ENCODE measurements around the gene HMCN2.
"Not testable (repeated sequence)": the region's sequence is repeated elsewhere in the genome, so short reads cannot be mapped to it uniquely, and the experiment has no call there.

The HMCN2 gene

DNA sequence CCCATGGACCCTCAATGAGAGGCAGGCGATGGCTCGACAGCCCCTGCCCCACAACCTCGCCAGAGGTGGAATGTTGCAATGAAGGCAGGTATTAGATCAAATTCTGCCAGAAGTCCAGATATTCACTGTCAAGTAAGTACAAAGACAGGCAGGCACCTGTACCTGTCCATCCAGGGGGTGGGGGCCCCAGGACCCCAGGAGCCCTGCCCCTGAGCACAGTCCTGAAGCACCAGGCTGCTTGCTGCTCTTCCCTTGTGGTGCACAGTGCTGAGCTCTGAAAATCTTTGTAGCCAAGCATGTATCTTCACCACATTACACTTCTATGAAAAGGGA is 26.2 kb upstream of the HMCN2 start:
- DNase-seq (ENCODE audit: low spot score) = no peak

DNA sequence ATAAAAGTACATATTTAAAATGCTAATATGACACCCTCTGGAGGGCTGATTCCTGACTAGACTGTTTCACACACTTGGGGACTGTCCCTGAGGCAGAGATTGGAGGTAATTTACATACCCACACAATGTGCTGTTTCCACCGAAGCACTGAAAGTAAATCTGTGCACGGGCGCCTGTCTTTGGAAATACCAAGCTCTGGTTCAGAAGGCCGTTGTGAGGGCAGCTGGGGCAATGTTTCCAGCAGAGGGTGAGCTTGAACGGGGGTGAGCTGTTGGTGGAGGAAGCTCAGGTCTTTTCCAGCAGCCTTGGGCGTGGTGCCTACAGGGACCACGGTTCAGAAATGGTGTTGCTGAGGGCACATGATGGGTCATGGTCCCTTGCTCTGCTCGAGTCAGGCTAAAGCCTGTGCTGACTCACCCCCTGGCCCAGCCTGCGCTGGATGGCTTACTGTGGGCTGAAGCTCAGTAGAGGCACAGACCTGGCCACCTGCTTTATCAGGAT is 25.8 kb upstream of the HMCN2 start:
- peak; percentile 89 for DNase-seq (ENCODE audit: low spot score)

DNA sequence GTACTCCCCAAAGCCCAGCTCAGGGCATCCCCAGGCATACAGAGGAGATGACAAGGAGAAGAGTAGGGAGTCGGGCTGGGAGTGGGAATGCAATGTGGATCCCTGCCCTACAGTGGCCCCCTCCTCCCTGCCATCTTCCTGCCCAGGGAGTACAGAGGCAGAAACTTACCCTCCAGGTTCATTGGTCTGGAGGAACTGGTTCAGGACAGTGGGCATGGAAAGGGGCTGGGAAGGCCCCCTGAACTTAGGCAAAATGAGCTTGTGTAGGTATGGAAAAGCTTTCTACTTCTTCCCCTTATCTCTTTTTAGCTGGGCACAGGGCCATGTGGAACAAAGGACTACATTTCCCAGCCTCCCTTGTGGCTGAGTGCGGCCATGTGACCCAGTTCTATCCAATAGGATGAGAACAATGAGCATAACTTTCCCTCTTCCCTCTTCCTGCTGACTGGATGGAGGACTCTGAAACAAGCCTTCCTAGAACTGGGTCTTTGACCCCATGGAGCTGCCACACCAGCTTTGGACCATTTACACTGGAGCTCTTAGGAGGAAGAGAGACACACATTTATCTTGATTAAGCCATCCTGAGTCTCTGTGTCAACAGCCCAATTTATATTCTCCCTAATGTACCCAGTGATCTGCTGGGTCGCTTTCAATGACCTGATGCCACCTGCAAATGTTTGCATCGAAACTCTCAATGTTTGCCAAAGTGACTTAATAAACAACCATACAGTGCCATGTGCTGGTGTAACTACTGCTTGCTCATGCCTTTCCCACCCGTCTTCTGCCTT is 25.0 kb upstream of the HMCN2 start:
- peak; percentile 75 for DNase-seq (ENCODE audit: low spot score)

DNA sequence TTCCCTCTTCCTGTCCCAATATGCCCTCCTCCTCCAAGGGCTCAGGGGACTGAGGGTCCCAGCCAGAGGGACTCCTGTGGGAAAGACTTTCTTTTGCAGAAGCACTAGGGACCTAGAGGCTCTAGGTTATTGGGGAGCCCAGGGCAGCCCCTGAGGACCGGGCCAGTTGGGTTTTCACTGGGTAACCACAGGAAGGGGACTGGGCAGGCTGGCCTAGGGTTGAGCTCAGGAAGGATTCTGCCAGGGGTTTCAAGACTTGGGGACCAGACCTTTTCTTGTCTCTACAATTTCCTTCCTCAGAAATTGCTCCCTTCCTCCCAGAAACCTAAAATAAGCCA is 24.4 kb upstream of the HMCN2 start:
- DNase-seq (ENCODE audit: low spot score) = no peak

GRCh38 chr9:130242270-130243014 is 23.1 kb upstream of the HMCN2 start:
- DNase-seq (ENCODE audit: low spot score) = no peak

DNA sequence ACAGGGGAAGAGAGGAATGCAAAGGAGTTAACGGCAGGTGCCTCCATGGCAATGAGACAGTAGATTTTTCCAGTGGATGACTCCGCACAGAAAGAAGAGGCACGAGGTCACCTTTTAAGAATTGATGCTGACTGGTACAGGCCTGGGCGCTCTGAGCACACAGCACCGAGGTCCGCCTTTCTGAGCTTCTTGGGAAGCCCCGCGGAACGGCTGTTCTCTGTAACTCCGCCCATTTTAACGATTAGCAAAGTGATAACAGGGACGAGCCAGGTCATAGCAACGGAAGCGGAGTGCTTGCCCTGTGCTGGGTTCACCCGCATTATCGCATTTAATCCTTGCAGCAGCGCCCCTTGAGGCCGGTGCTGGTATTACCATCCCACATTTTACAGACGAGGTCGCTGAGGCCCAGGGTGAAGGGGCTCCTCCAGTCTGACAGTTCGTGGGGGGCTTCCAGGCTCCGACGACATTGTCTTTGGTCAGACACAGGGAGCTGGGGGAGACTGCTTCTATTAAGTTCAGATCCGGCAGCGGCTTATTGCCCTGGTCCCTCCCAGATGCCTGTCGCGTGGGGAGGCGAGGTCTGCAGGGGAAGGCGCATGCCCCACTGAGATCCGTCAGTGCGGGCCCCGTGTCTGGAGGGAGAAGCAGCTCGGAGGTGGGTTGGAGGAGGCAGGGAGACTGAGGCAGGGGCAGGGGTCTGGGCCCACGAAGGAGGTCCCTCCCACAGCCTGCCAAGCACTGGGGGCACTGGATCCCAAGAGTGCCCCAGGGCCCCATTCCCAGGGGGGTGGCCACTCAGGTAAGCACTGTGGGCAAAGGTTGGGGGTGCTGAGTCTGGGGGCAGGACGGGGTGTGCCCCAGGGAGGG is 22.3 kb upstream of the HMCN2 start:
- DNase-seq (ENCODE audit: low spot score) = peak; percentile 86

DNA sequence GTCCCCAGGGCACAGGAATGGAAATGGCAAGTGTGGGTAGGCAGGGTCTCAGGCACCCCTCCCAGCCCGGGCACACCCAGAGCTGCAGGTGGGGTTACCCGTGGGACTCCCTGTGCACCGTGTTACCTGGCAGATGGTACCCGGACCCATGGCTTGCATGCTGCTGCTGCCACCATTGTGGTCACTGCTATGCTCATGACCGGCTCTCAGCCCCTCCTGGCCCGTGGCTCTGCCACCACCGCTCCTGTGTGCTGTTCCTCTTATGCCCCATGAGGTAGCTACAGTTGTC is 21.7 kb upstream of the HMCN2 start:
- no peak for DNase-seq (ENCODE audit: low spot score)

GRCh38 chr9:130244548-130245165 is 20.9 kb upstream of the HMCN2 start:
- no peak for DNase-seq (ENCODE audit: low spot score)

DNA sequence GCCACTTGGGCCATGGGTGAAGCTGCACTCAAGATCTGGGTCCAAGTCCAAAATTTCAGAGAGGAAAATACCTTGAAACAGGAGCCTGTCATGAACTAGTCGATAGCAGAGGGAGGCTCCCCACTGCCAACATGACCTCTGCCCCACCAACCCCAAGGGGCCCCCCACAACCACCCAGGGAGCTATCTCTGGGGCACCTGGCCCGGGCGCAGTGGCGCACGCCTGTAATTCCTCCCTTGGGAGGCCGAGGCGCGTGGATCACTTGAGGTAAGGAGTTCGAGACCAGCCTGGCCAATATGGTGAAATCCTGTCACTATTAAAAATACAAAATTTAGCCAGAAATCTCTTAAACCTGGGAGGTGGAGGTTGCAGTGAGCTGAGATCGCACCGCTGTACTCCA is 20.1 kb upstream of the HMCN2 start:
- no peak for DNase-seq (ENCODE audit: low spot score)

DNA sequence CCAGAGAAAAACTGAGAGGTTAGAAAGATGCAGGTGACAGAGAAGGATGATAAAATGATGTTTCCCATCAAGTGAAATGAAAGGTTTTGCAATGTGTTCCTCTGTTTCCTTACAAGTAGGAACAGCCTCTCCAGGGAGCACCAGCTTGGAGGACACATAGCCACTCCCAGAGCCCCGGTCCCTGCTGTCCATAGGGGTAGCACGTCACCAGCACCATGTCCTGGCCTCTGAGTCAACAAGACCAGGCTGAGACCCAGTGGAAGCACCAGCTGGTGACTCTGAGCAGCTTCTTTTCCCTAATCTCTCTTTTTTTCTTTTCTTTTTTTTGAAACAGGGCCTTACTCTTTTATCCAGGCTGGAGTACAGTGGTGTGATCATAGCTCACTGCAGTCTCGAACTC is 19.4 kb upstream of the HMCN2 start:
- DNase-seq (ENCODE audit: low spot score) = no peak

GRCh38 chr9:130254747-130255630 is 10.6 kb upstream of the HMCN2 start:
- no peak for DNase-seq (ENCODE audit: low spot score)

DNA sequence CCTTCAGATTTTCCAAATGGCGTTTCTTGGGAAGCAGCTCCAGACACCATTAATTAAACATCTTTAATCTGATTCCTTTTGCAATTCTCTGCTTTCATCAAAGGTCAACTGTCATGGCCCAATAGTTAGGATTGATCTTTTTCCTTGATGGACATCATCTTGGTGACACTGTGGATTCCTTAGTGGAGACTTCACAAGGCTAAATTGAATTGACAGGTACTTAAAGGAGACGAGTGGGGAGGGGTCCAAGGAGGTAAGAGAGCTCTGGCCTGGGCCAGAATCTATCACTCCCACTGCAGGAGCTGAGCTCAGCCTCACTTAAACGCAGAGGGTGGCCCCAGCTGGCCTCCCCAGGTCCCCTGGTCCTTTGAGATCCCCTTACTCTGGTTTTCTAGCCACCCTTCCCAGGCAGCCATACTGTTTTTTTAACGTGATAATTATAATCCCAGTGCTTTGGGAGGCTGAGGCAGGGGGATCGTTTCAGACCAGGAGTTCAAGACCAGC is 9.9 kb upstream of the HMCN2 start:
- DNase-seq (ENCODE audit: low spot score) = no peak

DNA sequence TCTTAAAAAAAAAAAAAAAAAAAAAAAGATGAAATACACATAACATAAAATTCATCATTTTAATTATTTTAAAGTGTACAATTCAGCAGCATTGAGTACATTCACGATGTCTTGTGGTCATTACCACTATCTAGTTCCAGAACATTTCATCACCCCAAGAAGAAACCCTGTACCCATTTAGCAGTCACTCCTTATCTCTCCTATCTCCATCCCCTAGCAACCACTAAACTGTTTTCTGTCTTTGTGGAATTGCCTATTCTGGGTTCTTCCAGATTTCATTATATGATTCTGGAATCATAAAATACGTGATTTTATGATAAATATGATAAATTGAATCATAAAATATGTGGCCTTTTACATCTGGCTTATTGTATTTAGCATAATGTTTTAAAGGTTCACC is 8.9 kb upstream of the HMCN2 start:
- no peak for DNase-seq (ENCODE audit: low spot score)

- not testable (repeated sequence) for DNase-seq (ENCODE audit: low spot score)
Observed at GRCh38 chr9:130258137-130258536, 7.4 kb upstream of the HMCN2 start.

DNA sequence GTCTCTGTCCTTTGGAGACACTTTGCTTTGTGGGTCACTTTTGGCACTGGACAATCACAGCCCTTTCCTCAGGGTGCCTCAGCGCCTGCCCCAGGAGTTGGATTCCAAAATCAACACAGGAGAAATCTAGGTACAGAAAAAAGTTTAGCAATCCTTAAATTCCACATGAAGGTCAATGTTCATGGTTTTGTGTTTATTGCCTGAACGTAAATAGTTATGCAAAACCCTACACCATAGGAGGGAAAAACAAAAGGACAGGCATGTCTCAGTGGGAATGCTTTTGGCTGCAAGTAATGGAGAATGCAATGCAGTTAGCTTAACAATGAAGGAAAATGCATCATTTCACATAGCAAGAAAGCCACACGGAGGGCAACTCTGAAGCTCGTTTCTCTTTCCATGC is 6.5 kb upstream of the HMCN2 start:
- DNase-seq (ENCODE audit: low spot score) = no peak

DNA sequence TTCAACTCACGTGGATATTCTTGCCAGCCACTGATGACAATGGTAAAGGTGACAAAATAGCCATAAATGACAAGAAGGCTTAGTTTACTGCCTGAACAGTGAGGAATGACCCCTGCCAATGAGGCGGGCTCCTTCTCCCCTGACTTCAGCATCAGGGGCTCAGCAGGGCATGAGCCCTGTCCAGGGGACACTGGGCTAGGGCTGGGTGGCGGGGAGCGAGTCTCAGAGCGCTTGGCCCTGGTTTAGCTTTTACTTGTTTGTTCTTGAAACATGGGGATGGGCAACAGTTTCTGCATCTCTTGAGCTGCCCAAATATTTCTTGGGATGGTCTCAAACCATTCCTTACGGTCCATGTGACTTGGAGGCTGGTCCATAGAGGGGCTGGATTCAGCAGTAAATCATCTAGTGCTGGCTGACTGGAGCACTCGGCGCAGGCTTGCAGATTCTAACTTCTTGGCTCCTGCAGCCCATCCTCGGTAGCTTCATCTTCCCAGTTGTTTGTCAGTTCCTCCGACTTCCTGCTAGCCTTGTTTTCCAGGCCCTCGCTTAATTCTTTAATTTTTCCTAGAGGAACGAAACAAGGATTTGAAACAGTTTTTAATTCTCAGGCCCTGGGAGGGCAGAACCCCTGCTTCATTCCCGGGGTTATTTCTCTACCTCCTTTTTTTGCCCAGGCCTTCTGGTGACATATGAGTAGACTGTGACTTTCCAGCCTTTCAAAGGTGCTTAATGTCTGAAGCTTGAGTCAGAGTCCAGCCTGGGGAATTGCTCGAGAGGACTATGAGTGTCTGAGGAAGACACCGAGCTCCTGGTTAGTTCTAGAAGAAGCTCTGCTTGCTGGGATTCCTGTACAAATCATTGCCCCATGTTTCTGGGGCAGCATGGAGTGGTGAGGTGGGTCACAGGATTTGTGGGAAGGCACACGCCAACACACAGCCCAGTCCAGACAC is 4.5 kb upstream of the HMCN2 start:
- no peak for DNase-seq (ENCODE audit: low spot score)

GRCh38 chr9:130262061-130262745 is 3.4 kb upstream of the HMCN2 start:
- no peak for DNase-seq (ENCODE audit: low spot score)

DNA sequence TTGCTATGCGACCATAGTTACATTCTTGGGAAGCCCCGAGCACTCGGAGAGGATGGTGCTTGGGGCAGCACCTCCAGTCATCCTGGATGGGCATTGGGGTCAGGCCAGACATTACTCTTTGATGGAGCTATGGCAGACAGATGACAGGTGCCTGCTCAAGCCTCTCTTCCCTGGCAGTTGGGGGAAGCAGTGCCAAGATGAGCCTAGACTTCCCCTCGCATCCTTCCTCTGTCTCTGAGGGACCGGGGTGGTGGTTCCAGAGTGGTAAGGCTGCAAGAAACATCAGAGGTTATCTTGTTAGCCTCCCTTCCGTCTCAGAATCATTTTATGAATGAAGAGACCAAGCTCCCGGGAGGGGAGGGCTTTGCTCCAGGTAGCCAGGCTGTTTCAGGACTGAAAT is 2.8 kb upstream of the HMCN2 start:
- DNase-seq (ENCODE audit: low spot score) = no peak

- peak; percentile 53 for DNase-seq (ENCODE audit: low spot score)
Observed at GRCh38 chr9:130263601-130264413, 1.8 kb upstream of the HMCN2 start.
